Suprapubic skin (tissue), 3 donors: ENCODE results near the gene SLC25A43.

Source experiments
- CTCF ChIP-seq, 2 donors: fragments of 200-600 bp in 1 of 2; fragments of 450-650 bp in 1 of 2; sonication (generic) in 1 of 2; IDR thresholded peaks; one replicate each; pipeline ENCODE4 v1.5.1; 2016 to 2019; ENCODE audit warnings: antibody characterized with exemption in 2 of 2, mild to moderate bottlenecking in 1 of 2, moderate library complexity in 1 of 2
- POLR2AphosphoS5 ChIP-seq, 3 donors: sonication (generic); formaldehyde crosslinking; IDR thresholded peaks; one replicate each; pipeline ENCODE4 v1.6.1; 2017; ENCODE audit warnings: antibody characterized with exemption in 3 of 3

DNA sequence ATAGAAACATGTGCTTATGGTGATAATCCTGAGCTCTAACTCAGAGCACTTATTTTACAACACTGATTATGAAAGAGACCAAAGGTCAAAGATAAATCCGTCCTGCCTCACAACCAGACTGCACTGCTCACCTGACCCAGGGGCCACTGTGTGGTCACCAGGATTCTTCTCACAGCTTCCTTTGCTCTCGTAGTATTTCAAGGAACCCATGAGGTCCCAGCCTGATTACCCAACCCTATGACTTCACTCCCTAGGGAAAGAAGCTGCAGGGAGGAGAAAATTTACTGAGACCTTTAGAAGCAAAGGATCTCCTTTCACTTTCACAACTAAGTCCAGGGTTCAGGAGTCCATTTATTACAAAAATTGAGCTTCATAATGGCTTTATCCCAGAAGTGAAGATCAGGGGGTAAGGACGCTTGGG lies 78.7 kb downstream of the SLC25A43 start:
- no peak for TF ChIP-seq CTCF (IDR thresholded peaks at IDR 0.05)
- no peak for TF ChIP-seq POLR2AphosphoS5 (IDR thresholded peaks at IDR 0.05)
